NCI-H2107 (cell line): Measurements from ENCODE around the gene NR3C2.
A peak's percentile ranks its signal among the peaks of the same experiment; 100 is the strongest.

Experiments
- DNase-seq: peaks from one replicate; lab custom pipeline; 2025; lab: John Stamatoyannopoulos, UW

NR3C2 gene

GRCh38 chr4:148441986-148442831 lies at the start of gene NR3C2:
Gene NR3C2, minus strand, starts transcription at chr4:148442414.
- DNase-seq: peak; percentile 78

GRCh38 chr4:148487181-148487580 lies 45.0 kb upstream of the NR3C2 start:
- no peak for DNase-seq

- no peak for DNase-seq
Measured at GRCh38 chr4:148481636-148482035, 39.4 kb upstream of the NR3C2 start.

GRCh38 chr4:148477276-148477675 lies 35.1 kb upstream of the NR3C2 start:
- no peak for DNase-seq

- DNase-seq: no peak
Measured at GRCh38 chr4:148469938-148470337, 27.7 kb upstream of the NR3C2 start.

GRCh38 chr4:148454835-148455234 lies 12.6 kb upstream of the NR3C2 start:
- no peak for DNase-seq

GRCh38 chr4:148453833-148454232 lies 11.6 kb upstream of the NR3C2 start:
- DNase-seq: no peak

- DNase-seq: no peak
Measured at GRCh38 chr4:148452970-148453369, 10.8 kb upstream of the NR3C2 start.

- DNase-seq: no peak
Measured at GRCh38 chr4:148449921-148450320, 7.7 kb upstream of the NR3C2 start.

GRCh38 chr4:148448141-148448540 lies 5.9 kb upstream of the NR3C2 start:
- DNase-seq: no peak

- DNase-seq: no peak
Measured at GRCh38 chr4:148447681-148448080, 5.5 kb upstream of the NR3C2 start.

- DNase-seq: no peak
Measured at GRCh38 chr4:148445860-148446330, 3.7 kb upstream of the NR3C2 start.

- no peak for DNase-seq
Measured at GRCh38 chr4:148445071-148445859, 3.1 kb upstream of the NR3C2 start.

- DNase-seq: no peak
Measured at GRCh38 chr4:148444296-148445070, 2.3 kb upstream of the NR3C2 start.

- DNase-seq: no peak
Measured at GRCh38 chr4:148443512-148444295, 1.5 kb upstream of the NR3C2 start.

GRCh38 chr4:148442832-148443511 lies 758 bp upstream of the NR3C2 start:
- no peak for DNase-seq

GRCh38 chr4:148441624-148441985 lies 609 bp downstream of the NR3C2 start:
- no peak for DNase-seq

- DNase-seq: no peak
Measured at GRCh38 chr4:148438047-148438446, 4.2 kb downstream of the NR3C2 start.

GRCh38 chr4:148437439-148437838 lies 4.8 kb downstream of the NR3C2 start:
- DNase-seq: no peak

- DNase-seq: no peak
Measured at GRCh38 chr4:148436512-148436911, 5.7 kb downstream of the NR3C2 start.
